Naive thymus-derived CD4-positive, alpha-beta T cell (primary cell): Measurements from ENCODE around the gene DMD. TPM values are rescaled to one million over a fixed set of nuclear protein-coding genes. Genes with fewer than 3 reads are reported as not detected.

Source experiments
- ATAC-seq: fragments of 150-1000 bp; cut with Tn5 transposase; 2 replicates; pipeline ENCODE4 v1.10.0; 2021; ENCODE audit warnings: mild to moderate bottlenecking, moderate library complexity
- CTCF ChIA-PET: fragments of 350-600 bp; sonication (Branson Sonifier 250); formaldehyde crosslinking; loops from one replicate; lab custom pipeline; 2021; ENCODE audit warnings: antibody characterized with exemption; lab: Charles Lee
- POLR2A ChIA-PET: fragments of 350-600 bp; sonication (Branson Sonifier 250); formaldehyde crosslinking; loops from one replicate; lab custom pipeline; 2021; ENCODE audit warnings: antibody characterized with exemption, inconsistent platforms; lab: Charles Lee
- DNase-seq, 9 donors: peaks; one replicate each; pipeline versions ENCODE4 v3.0.0 to v3.0.0-alpha.2; 2020 to 2022; ENCODE audit warnings: mixed read lengths in 1 of 9
- H3K27ac ChIP-seq: one replicate; pipeline ENCODE4 v1.7.0; 2013; ENCODE audit warnings: mild to moderate bottlenecking, low read depth, low read length, moderate library complexity
- H3K27me3 ChIP-seq, 2 donors: one replicate each; pipeline ENCODE4 v1.7.0; 2013; ENCODE audit warnings: low read length in 2 of 2, mild to moderate bottlenecking in 2 of 2, moderate library complexity in 2 of 2; ENCODE audit not compliant: control insufficient read depth in 2 of 2, insufficient read depth in 2 of 2
- H3K36me3 ChIP-seq, 3 experiments: 1 replicate in 2 of 3; 2 replicates in 1 of 3; pipeline ENCODE4 v1.7.0; 2013; ENCODE audit warnings: low read length in 3 of 3, mild to moderate bottlenecking in 3 of 3, moderate library complexity in 1 of 3; ENCODE audit not compliant: insufficient read depth in 3 of 3, control insufficient read depth in 2 of 3
- H3K4me1 ChIP-seq, 2 donors: one replicate each; pipeline ENCODE4 v1.7.0; 2013; ENCODE audit warnings: low read length in 2 of 2, mild to moderate bottlenecking in 2 of 2, moderate library complexity in 1 of 2; ENCODE audit not compliant: control insufficient read depth in 2 of 2, insufficient read depth in 2 of 2
- H3K4me3 ChIP-seq: 2 replicates; pipeline ENCODE4 v1.7.0; 2013; ENCODE audit warnings: mild to moderate bottlenecking, low read length
- H3K9me3 ChIP-seq, 3 experiments: 1 replicate in 2 of 3; 2 replicates in 1 of 3; pipeline ENCODE4 v1.7.0; 2013; ENCODE audit warnings: low read length in 3 of 3; ENCODE audit not compliant: control insufficient read depth in 2 of 3
- H3K27ac Mint-ChIP-seq, 9 donors: one replicate each; pipeline ENCODE4 v1.8.0; 2020 to 2022; ENCODE audit warnings: mixed read lengths in 9 of 9, mild to moderate bottlenecking in 8 of 9, moderate library complexity in 5 of 9, inconsistent platforms in 2 of 9
- H3K27me3 Mint-ChIP-seq, 5 donors: one replicate each; pipeline ENCODE4 v1.8.0; 2021 to 2022; ENCODE audit warnings: mixed read lengths in 5 of 5, mild to moderate bottlenecking in 1 of 5
- H3K36me3 Mint-ChIP-seq, 5 donors: one replicate each; pipeline ENCODE4 v1.8.0; 2020 to 2022; ENCODE audit warnings: mixed read lengths in 5 of 5, mild to moderate bottlenecking in 3 of 5, inconsistent platforms in 1 of 5
- H3K4me1 Mint-ChIP-seq, 7 donors: one replicate each; pipeline ENCODE4 v1.8.0; 2020 to 2022; ENCODE audit warnings: mixed read lengths in 7 of 7, mild to moderate bottlenecking in 3 of 7, inconsistent platforms in 1 of 7
- H3K4me3 Mint-ChIP-seq, 10 donors: one replicate each; pipeline ENCODE4 v1.8.0; 2020 to 2022; ENCODE audit warnings: mild to moderate bottlenecking in 10 of 10, mixed read lengths in 10 of 10, moderate library complexity in 6 of 10, inconsistent platforms in 2 of 10
- H3K9me3 Mint-ChIP-seq, 11 donors: one replicate each; pipeline ENCODE4 v1.8.0; 2020 to 2022; ENCODE audit warnings: mixed read lengths in 11 of 11, mild to moderate bottlenecking in 4 of 11, inconsistent platforms in 1 of 11, moderate library complexity in 1 of 11
- intact Hi-C, 2 donors: fragments of 100-400 bp; cut with micrococcal nuclease; formaldehyde crosslinking; loops; one replicate each; pipeline ENCODE4 v1.15.1; 2023
- polyA plus RNA-seq, 2 donors: library from polyadenylated mRNA; unstranded; fragments of 300-500 nt; fragmentation: Illumina TruSeq; gene quantifications; one replicate each; pipeline ENCODE4 v1.2.3, GENCODE V29; 2021
- total RNA-seq, 6 experiments: library from RNA in 5 of 6; stranded (reverse) in 5 of 6; gene quantifications; 1 replicate in 5 of 6; 2 replicates in 1 of 6; pipeline ENCODE4 v1.2.3 and lab custom pipeline; 2021 to 2026

The DMD gene
- total and polyA plus RNA-seq, 7 experiments from 2014 or later, result 0.02 to 4.9 (median 0.28) TPM; not detected in 3

DNA sequence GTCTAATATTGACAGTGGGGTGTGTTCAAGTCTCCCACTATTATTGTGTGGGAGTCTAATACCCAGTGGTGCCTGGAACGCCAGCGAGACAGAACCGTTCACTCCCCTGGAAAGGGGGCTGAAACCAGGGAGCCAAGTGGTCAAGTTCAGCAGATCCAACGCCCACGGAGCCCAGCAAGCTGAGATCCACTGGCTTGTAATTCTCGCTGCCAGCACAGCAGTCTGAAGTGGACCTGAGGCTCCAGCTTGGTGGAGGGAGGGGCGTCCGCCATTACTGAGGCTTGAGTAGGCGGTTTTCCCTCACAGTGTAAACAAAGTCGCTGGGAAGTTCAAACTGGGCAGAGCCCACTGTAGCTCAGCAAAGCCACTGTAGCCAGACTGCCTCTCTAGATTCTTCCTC is 407.3 kb downstream of the DMD start:
- H3K4me3 Mint-ChIP-seq, result no peak overlapping the region
- DNase-seq, result no peak
- CTCF ChIA-PET, result no interaction called here

GRCh38 chrX:32798990-32799389 is 412.4 kb downstream of the DMD start:
- intact Hi-C loops, result no loop called here
- peaks cover 0 to 12% (median 0%) of the 10 kb centered on the region in 11 donors for H3K9me3 Mint-ChIP-seq
- Histone ChIP-seq H3K4me3 (no peak overlapping the region), H3K36me3 (no peaks in the 10 kb centered on the region), H3K27me3 (no peaks in the 10 kb centered on the region), H3K4me1 (no peaks in the 10 kb centered on the region), H3K9me3 (no peaks in the 10 kb centered on the region), H3K27ac (no peak overlapping the region)
- DNase-seq, result no peak
- no peaks in the 10 kb centered on the region for H3K27me3 Mint-ChIP-seq
- ATAC-seq, result no peak
- CTCF ChIA-PET, result no interaction called here
- H3K27ac Mint-ChIP-seq, result no peak overlapping the region
- no peaks in the 10 kb centered on the region for H3K36me3 Mint-ChIP-seq
- no peaks in the 10 kb centered on the region for H3K4me1 Mint-ChIP-seq
- POLR2A ChIA-PET, result no interaction called here
- no peak overlapping the region for H3K4me3 Mint-ChIP-seq

More for the DNA sequence above, 407.3 kb downstream of the DMD start:
- intact Hi-C loops, result no loop called here
- Mint-ChIP-seq H3K4me1 (no peaks in the 10 kb centered on the region), H3K36me3 (no peaks in the 10 kb centered on the region), H3K9me3 (peaks cover 0 to 12% (median 2%) of the 10 kb centered on the region in 11 donors), H3K27ac (no peak overlapping the region), H3K27me3 (no peaks in the 10 kb centered on the region)
- POLR2A ChIA-PET, result no interaction called here
- no peaks in the 10 kb centered on the region for H3K27me3 ChIP-seq
- no peaks in the 10 kb centered on the region for H3K36me3 ChIP-seq
- no peak for ATAC-seq
- H3K4me3 ChIP-seq, result no peak overlapping the region
- H3K9me3 ChIP-seq, result no peaks in the 10 kb centered on the region
- H3K4me1 ChIP-seq, result no peaks in the 10 kb centered on the region
- no peak overlapping the region for H3K27ac ChIP-seq

DNA sequence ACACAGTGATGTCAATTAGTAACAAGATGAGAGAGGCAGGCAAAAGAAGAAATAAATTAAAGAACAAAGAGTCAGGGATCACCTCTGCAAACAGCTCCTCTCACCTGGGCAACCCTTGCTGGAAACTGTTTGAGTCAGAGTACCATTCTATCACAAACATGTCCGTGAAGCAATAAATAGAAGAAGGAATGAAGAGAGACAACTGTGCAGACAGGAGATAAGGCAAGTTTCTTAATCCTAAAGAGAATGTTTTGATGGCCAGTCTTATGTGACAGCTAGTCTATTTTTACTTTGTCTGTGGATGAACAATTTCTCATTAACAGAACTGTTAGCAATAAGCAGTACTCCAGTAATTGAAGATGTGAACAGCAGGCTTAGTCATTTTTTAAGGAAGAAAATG is 422.4 kb downstream of the DMD start:
- CTCF ChIA-PET, result no interaction called here
- intact Hi-C loops, result no loop called here
- no peaks in the 10 kb centered on the region for H3K27me3 Mint-ChIP-seq

GRCh38 chrX:32780109-32780508 is 431.2 kb downstream of the DMD start:
- Histone ChIP-seq H3K4me3 (no peak overlapping the region), H3K4me1 (no peaks in the 10 kb centered on the region), H3K27ac (no peak overlapping the region), H3K9me3 (no peaks in the 10 kb centered on the region), H3K27me3 (no peaks in the 10 kb centered on the region), H3K36me3 (no peaks in the 10 kb centered on the region)
- intact Hi-C loops, result no loop called here
- Mint-ChIP-seq H3K9me3 (peaks cover 0 to 3% (median 0%) of the 10 kb centered on the region in 11 donors), H3K27me3 (no peaks in the 10 kb centered on the region), H3K27ac (no peak overlapping the region), H3K36me3 (no peaks in the 10 kb centered on the region), H3K4me1 (no peaks in the 10 kb centered on the region), H3K4me3 (no peak overlapping the region)
- ATAC-seq (no peak), DNase-seq (no peak)
- POLR2A ChIA-PET, result no interaction called here
- CTCF ChIA-PET, result no interaction called here

More for the DNA sequence above, 422.4 kb downstream of the DMD start:
- POLR2A ChIA-PET, result no interaction called here
- Mint-ChIP-seq H3K36me3 (no peaks in the 10 kb centered on the region), H3K9me3 (peaks cover 0 to 1% (median 0%) of the 10 kb centered on the region in 11 donors), H3K4me3 (no peak overlapping the region), H3K4me1 (no peaks in the 10 kb centered on the region), H3K27ac (no peak overlapping the region)
- ATAC-seq (no peak), DNase-seq (no peak)
- Histone ChIP-seq H3K9me3 (no peaks in the 10 kb centered on the region), H3K4me1 (no peaks in the 10 kb centered on the region), H3K4me3 (no peak overlapping the region), H3K36me3 (no peaks in the 10 kb centered on the region), H3K27ac (no peak overlapping the region), H3K27me3 (no peaks in the 10 kb centered on the region)

DNA sequence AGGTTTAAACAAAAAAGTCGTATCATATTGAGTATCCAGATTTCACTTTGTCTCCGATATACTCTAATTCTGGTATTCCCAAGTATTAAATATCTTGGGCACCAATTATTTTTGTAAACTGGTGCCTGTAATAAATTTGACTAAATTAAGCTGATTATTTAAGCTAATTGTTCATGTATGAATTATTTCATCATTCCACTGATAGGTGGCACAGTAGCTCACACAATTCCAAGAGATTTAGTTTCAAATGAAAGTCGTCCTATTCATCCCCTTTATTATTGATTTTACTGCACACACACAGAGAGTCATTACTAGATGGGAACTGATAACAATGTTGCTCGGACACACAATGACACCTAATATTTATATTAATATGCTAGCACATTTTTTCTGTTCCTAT is 432.4 kb downstream of the DMD start:
- ChIA-PET CTCF (no interaction called here), POLR2A (no interaction called here)
- Mint-ChIP-seq H3K4me3 (no peak overlapping the region), H3K9me3 (peaks cover 0 to 3% (median 0%) of the 10 kb centered on the region in 11 donors), H3K27me3 (no peaks in the 10 kb centered on the region), H3K36me3 (no peaks in the 10 kb centered on the region), H3K27ac (no peak overlapping the region), H3K4me1 (no peaks in the 10 kb centered on the region)
- intact Hi-C loops, result no loop called here
- H3K36me3 ChIP-seq, result no peaks in the 10 kb centered on the region
- H3K9me3 ChIP-seq, result no peaks in the 10 kb centered on the region
- DNase-seq, result no peak
- no peak overlapping the region for H3K4me3 ChIP-seq
- H3K27me3 ChIP-seq, result no peaks in the 10 kb centered on the region
- ATAC-seq, result no peak
- H3K4me1 ChIP-seq, result no peaks in the 10 kb centered on the region
- no peak overlapping the region for H3K27ac ChIP-seq

DNA sequence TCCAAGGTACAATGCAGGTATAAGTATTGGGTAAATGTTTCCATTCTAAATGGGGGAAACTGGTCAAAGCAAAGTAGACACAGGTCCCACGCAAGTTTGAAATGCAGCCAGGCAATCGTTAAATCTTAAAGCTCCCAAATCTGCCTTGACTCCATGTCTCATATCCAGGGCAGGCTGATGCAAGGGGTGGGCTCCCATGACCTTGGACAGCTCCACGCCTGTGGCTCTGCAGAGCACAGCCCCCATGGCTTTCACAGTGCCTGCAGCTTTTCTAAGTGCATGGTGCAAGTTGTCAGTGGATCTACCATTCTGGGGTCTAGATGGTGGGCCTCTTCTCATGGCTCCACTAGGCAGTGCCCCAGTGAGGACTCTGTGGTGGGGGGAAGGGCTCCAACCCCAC is 436.4 kb downstream of the DMD start:
- H3K9me3 ChIP-seq, result no peaks in the 10 kb centered on the region

GRCh38 chrX:32749070-32749469 is 462.3 kb downstream of the DMD start:
- DNase-seq (no peak), ATAC-seq (no peak)
- no peaks in the 10 kb centered on the region for H3K27me3 ChIP-seq
- no peak overlapping the region for H3K27ac Mint-ChIP-seq
- no peak overlapping the region for H3K4me3 ChIP-seq
- H3K27me3 Mint-ChIP-seq, result no peaks in the 10 kb centered on the region
- no peak overlapping the region for H3K4me3 Mint-ChIP-seq
- H3K9me3 ChIP-seq, result no peaks in the 10 kb centered on the region
- H3K27ac ChIP-seq, result no peak overlapping the region
- no peaks in the 10 kb centered on the region for H3K36me3 ChIP-seq
- intact Hi-C loops, result no loop called here
- H3K4me1 ChIP-seq, result no peaks in the 10 kb centered on the region
- peaks cover 0 to 14% (median 2%) of the 10 kb centered on the region in 11 donors for H3K9me3 Mint-ChIP-seq
- POLR2A ChIA-PET, result no interaction called here
- no peaks in the 10 kb centered on the region for H3K36me3 Mint-ChIP-seq
- CTCF ChIA-PET, result no interaction called here
- no peaks in the 10 kb centered on the region for H3K4me1 Mint-ChIP-seq

More for the DNA sequence above, 436.4 kb downstream of the DMD start:
- ChIA-PET CTCF (no interaction called here), POLR2A (no interaction called here)
- intact Hi-C loops, result no loop called here
- H3K36me3 Mint-ChIP-seq, result no peaks in the 10 kb centered on the region
- H3K27ac ChIP-seq, result no peak overlapping the region
- no peak overlapping the region for H3K4me3 Mint-ChIP-seq
- no peak overlapping the region for H3K27ac Mint-ChIP-seq
- ATAC-seq, result no peak
- H3K36me3 ChIP-seq, result no peaks in the 10 kb centered on the region
- H3K27me3 Mint-ChIP-seq, result no peaks in the 10 kb centered on the region
- H3K4me1 ChIP-seq, result no peaks in the 10 kb centered on the region
- no peak overlapping the region for H3K4me3 ChIP-seq
- no peaks in the 10 kb centered on the region for H3K4me1 Mint-ChIP-seq
- H3K9me3 Mint-ChIP-seq, result peaks cover 0 to 1% (median 0%) of the 10 kb centered on the region in 11 donors
- no peaks in the 10 kb centered on the region for H3K27me3 ChIP-seq
- no peak for DNase-seq
